HK-2 (cell line): ENCODE measurements around the gene CPN1.
"Not testable (repeated sequence)": the region's sequence is repeated elsewhere in the genome, so short reads cannot be mapped to it uniquely, and the experiment has no call there.

Experiments
- DNase-seq: peaks from one replicate; pipeline ENCODE4 v3.0.0-alpha.2; 2018; ENCODE audit not compliant: unreplicated experiment

Gene CPN1

GRCh38 chr10:100024748-100025147 lies 56.9 kb downstream of the CPN1 start:
- no peak for DNase-seq

GRCh38 chr10:100022403-100022802 lies 59.3 kb downstream of the CPN1 start:
- DNase-seq: no peak

GRCh38 chr10:100021322-100021721 lies 60.3 kb downstream of the CPN1 start:
- no peak for DNase-seq

GRCh38 chr10:100020886-100021253 lies 60.8 kb downstream of the CPN1 start:
- no peak for DNase-seq

GRCh38 chr10:100020142-100020885 lies 61.4 kb downstream of the CPN1 start:
- no peak for DNase-seq

- DNase-seq: no peak
Observed at GRCh38 chr10:100019787-100020141, 61.9 kb downstream of the CPN1 start.

GRCh38 chr10:100014071-100014762 lies 67.5 kb downstream of the CPN1 start:
- DNase-seq: no peak

GRCh38 chr10:100013621-100014020 lies 68.0 kb downstream of the CPN1 start:
- DNase-seq: no peak

- not testable (repeated sequence) for DNase-seq
Observed at GRCh38 chr10:100011906-100012305, 69.8 kb downstream of the CPN1 start.

- peak; percentile 86 for DNase-seq
Observed at GRCh38 chr10:100009793-100010676, 71.6 kb downstream of the CPN1 start, which contains the start of gene DNMBP. DNMBP (minus strand) TSS chr10:100009947; CDS start chr10:99972124, 37,823 bp downstream.

GRCh38 chr10:100009283-100009792 lies 72.3 kb downstream of the CPN1 start:
- no peak for DNase-seq

GRCh38 chr10:100008708-100009282 lies 72.9 kb downstream of the CPN1 start:
- DNase-seq: no peak

GRCh38 chr10:100008142-100008522 lies 73.5 kb downstream of the CPN1 start:
- DNase-seq: no peak

- DNase-seq: no peak
Observed at GRCh38 chr10:100007231-100008141, 74.2 kb downstream of the CPN1 start.

GRCh38 chr10:100006243-100006886 lies 75.3 kb downstream of the CPN1 start:
- peak; percentile 60 for DNase-seq

- DNase-seq: no peak
Observed at GRCh38 chr10:100004805-100005510, 76.7 kb downstream of the CPN1 start.

GRCh38 chr10:100000109-100000644 lies 81.5 kb downstream of the CPN1 start:
- no peak for DNase-seq

GRCh38 chr10:99999319-100000108 lies 82.2 kb downstream of the CPN1 start:
- no peak for DNase-seq
